HG03175 (cell line): ENCODE results near the gene SCLY.
A peak's percentile ranks its signal among the peaks of the same experiment; 100 is the strongest.

Experiments
- ATAC-seq: cut with Tn5 transposase; IDR thresholded peaks from one replicate; pipeline ENCODE4 v1.9.1; 2021; ENCODE audit warnings: mild to moderate bottlenecking, moderate library complexity; ENCODE audit not compliant: unreplicated experiment

Gene SCLY

DNA sequence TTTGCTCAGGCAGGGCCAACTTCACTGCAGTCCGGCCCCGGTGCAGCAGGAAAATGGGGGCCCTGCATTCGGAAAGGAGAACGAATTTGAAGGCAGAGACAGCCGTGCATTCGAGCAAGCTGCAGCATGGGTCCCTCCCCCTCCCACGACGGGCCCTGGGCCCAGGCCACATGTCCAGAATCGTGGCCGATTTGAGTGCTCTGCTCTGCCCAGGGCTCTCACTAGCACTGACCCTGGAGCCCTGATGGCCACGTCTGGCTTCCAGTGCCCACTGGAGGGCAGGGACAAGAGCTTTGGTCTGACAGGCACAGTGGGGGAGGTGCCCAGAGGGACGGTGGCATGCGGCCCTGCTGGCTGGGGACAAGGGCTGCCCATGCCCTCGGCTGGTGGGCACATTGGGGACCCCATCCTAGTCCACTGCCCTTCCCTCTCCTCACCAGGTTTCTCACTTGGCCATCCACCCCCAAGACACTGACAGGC, 63.2 kb downstream of the SCLY start:
- ATAC-seq = no peak

GRCh38 chr2:238124488-238125126, 63.8 kb downstream of the SCLY start:
- no peak for ATAC-seq

- ATAC-seq = no peak
Observed at GRCh38 chr2:238125127-238125885, 64.5 kb downstream of the SCLY start.

DNA sequence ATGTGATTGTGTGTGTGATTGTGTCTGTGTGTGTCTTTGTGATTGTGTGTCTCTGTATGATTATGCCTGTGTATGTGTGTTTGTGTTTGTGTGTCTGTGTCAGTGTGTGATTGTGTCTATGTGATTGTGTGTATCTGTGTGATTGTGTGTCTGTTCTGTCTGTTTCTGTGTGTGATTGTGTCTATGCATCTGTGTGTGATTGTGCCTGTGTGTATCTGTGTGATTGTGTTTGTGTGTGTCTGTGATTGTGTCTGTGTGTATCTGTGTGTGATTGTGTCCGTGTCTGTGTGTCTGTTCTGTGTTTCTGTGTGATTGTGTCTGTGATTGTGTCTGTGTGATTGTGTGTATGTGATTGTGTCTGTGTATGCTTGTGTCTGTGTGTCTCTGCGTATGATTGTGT, 65.5 kb downstream of the SCLY start:
- ATAC-seq = no peak

- no peak for ATAC-seq
Observed at GRCh38 chr2:238126775-238127164, 66.0 kb downstream of the SCLY start.

DNA sequence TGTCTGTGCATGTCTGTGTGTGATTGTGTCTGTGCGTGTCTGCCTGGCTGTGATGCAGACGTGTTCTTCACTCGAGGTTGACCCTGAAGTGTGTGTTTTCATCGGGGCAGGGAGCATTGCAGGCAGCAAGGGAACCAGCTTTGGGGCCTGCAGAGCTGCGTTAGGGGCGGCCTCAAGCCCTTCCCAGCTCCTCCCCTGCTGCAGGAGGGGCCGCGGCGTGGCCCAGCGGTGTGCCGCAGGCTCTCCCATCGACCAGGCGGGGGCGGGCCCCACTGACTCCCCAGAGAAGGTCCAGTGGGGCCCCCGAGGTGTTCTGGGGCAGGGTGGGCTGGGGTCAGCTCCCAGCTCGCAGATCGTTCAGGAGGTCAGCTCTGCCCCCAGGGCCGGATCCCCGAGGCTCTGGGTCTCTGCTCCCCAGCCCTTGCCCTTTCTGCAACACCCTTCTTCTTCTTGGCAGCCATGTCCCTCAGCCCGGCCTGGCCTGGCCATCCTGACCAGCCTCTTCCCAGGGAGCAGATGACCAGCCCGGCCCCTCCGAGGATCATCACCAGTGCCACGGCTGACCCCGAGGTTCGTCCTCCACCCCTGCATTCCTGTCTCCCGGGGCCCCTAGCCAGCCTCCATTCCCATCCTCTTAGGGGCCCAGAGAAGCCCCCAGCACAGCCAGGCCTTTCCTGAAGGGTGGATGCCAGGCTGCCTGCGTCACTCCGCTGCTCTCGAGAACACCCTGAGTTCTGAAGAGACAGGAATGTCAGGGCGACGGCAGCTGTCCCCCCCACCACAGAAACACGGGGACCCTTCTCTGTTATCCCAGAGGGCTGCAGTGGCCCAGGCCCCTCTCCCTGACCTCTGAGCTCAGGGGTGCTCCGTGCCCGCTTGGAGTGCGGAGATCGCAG, 66.6 kb downstream of the SCLY start:
- peak; percentile 63 for ATAC-seq

DNA sequence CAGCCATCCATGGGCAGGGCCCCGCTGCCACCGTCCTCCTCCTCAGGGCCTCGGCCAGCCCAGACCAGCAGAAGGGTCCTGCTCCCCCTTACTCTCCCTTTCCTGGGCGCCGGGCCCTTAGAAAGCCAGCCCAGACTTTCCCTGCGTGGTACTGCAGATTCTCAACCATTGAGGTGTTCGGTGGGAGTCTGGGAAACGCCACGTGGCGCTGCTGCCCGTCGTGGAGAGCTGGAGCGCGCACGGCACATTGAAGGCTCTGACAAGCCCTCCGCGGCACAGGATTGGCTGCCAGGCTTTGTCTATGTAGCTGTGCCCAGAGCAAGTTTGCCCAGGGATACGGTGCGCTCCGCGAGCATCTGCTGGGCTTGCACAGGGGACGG, 67.2 kb downstream of the SCLY start:
- no peak for ATAC-seq

GRCh38 chr2:238128534-238129001, 67.8 kb downstream of the SCLY start:
- no peak for ATAC-seq

DNA sequence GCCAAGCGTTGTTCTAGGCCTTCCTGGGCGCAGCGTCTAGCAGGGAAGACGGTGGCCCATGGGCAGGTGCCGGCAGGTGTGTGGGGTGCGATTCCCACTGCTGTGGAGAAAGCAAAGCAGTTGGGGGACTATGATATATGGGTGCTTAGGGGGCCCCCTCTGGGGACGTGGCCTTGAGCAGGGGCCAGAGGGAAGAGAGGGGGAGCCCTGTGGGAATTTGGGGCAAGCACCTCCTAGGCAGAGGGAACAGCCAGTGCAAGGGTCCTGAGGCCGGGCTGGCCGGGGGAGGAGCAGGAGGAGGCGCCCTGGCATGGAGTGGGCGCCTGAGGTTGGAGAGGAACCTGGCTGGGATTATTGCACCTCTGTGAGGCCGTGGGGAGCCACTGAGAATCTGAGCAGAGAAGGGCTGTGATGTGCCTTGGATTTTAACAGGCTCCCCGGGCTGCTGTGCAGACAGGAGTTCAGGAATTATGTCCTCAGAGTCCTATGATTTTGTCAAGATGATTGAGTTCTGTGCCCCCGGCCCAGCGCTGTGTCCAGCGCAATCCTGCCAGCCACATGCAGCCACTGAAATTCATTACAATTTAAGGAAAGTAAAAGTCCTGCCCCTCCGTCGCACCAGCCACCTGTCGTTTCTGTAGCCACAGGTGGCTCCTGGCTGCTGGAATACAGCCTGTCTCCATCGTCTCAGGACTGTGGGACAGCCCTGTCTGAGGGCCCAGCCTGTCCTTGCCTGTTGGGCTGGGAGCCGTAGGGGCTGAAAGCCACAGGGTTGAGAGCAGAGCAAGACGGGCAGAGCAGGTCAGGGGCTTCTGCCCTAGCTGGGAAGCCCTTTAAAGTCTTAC, 68.6 kb downstream of the SCLY start:
- ATAC-seq = no peak

- ATAC-seq = no peak
Observed at GRCh38 chr2:238130111-238130695, 69.4 kb downstream of the SCLY start.

GRCh38 chr2:238130696-238131628, 70.2 kb downstream of the SCLY start:
- no peak for ATAC-seq

DNA sequence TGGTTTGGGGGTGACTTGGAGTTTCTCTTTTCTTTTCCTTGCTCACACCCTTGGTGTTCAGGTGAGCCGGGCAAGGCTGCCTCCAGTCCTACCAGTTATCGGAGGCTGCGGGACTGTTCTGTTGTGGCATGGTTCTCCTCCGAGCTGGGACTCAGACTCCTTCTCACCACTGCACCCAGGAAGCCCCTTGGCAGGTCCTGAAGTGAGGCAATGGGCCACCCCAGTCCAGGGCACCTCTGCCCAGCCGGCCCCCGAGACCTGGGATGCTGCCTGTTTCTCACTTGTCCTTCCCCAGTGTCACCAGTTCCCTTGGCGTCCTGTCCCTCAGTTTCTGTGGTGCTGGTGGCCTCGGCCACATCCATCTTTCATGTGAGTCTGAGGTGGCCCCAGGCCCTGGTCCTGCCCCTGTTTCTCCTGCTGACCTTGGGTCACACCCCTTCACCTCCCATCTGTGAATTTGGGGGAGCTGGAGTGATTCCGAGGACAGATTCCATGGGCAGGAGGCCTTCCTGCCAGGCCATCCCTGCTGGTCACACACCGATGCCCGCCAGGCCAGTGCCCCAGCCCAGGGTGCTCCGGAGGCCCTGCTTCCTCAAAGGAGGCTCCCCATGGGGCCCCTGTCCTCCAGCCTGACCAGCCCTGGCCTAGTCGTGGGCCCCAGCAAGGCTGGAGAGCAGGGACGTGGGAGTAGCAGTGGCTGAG, 71.1 kb downstream of the SCLY start:
- ATAC-seq = no peak

DNA sequence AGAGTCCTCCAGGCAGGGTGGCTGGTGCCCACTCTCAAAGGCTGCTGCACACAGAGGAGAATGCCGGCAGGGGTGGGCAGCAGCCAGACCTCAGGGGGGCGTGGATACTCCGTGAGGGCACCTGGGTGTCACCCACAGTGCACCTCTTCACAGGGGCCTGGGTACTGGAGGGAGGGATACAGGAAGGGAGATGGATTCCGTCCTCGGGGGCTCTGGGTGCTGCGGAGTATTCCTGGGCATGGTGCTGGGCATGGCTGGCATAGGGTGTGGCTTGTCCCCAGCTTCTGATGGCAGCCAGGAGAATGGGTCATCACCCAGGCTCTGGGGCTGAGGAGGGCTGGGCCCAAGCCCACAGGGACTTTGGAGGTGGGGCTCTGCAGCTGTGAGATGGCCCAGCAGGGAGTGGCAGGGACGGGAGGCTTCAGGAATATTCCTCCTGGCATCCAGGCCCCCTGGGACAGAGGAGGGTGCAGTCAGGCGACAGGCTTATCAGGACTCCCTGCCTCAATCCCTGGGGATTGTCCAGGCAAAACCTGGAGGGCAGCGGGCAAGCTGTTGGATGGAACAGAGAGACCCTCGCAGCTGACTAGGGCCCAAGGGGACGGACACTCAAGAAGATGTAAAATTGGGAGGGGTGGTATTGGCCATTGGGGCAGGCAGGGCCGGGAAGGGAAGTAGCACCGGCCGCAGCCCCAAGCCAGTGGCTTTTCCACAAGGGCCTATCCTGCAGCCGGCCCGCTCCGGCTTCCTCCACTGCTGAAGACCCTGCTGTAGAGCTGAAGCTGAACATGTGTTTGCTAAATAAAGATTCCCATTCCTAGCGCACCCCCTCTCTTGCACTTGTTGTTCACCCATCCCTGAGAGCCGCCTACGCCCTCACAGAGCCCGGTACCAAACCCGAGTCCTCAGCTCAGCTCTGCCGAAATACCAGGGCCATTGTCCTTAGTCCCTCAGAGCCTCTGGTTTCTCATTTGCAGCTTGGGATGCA, 72.0 kb downstream of the SCLY start:
- ATAC-seq = no peak

GRCh38 chr2:238133499-238134392, 72.9 kb downstream of the SCLY start:
- ATAC-seq = no peak

- ATAC-seq = no peak
Observed at GRCh38 chr2:238134393-238134785, 73.6 kb downstream of the SCLY start.

GRCh38 chr2:238135601-238136150, 74.9 kb downstream of the SCLY start:
- ATAC-seq = no peak
